Colonic mucosa (tissue), 4 donors: ENCODE measurements around the gene AKT2. TPM values are rescaled to one million over a fixed set of nuclear protein-coding genes. Genes with fewer than 3 reads are reported as not detected.

Experiments used
- DNase-seq: peaks from one replicate; pipeline ENCODE4 v3.0.0-alpha.2; 2020
- H3K27ac ChIP-seq: fragments of 200-600 bp; one replicate; pipeline ENCODE4 v1.8.0; 2021
- H3K27me3 ChIP-seq: fragments of 200-600 bp; one replicate; pipeline ENCODE4 v1.8.0; 2021
- H3K36me3 ChIP-seq: fragments of 200-600 bp; one replicate; pipeline ENCODE4 v1.8.0; 2021
- H3K4me1 ChIP-seq: fragments of 200-600 bp; one replicate; pipeline ENCODE4 v1.8.0; 2021; ENCODE audit warnings: mild to moderate bottlenecking
- H3K4me3 ChIP-seq: fragments of 200-600 bp; one replicate; pipeline ENCODE4 v1.8.0; 2021
- H3K9ac ChIP-seq, 2 donors: one replicate each; pipeline ENCODE4 v1.7.0; 2013; ENCODE audit warnings: control low read depth in 2 of 2, low read depth in 2 of 2, low read length in 2 of 2
- H3K9me3 ChIP-seq: fragments of 200-600 bp; one replicate; pipeline ENCODE4 v1.8.0; 2021
- CTCF ChIP-seq: fragments of 200-600 bp; IDR thresholded peaks from one replicate; pipeline ENCODE4 v1.8.0; 2022; ENCODE audit warnings: antibody characterized with exemption, mild to moderate bottlenecking
- intact Hi-C: fragments of 100-400 bp; cut with DNase I; formaldehyde crosslinking; loops from one replicate; pipeline ENCODE4 v1.14.1; 2022
- total RNA-seq, 2 donors: library from RNA; stranded (reverse); fragmentation: NEBNext Ultra II Directional in 1 of 2; extraction: Animal tissue kit (Norgen Biotek cat#: 25700) in 1 of 2; gene quantifications; one replicate each; pipeline ENCODE4 v1.2.1, GENCODE V29; 2021
- donor health status: healthy.
- donor health status: DM: no; HTN: no; CAD: no.
- donor health status: DM: no; HTN: no; CAD: no.

The AKT2 gene
- total RNA-seq, 2 donors from 2014 or later, result 95.4 to 119 TPM

- no peak for DNase-seq
- intact Hi-C loops, result no loop called here
- H3K27ac ChIP-seq, result no peak within 1 kb of the TSS
- H3K4me1 ChIP-seq, result no peaks in the 10 kb centered on the region
- no peak within 1 kb of the TSS for H3K4me3 ChIP-seq
- H3K36me3 ChIP-seq, result no peaks in the 10 kb centered on the region
- H3K27me3 ChIP-seq, result peaks cover 29% of the 10 kb centered on the region
- peak within 1 kb of the TSS in 1 of 2 donors; percentile 15 for H3K9ac ChIP-seq
- no peak for TF ChIP-seq CTCF
- no peaks in the 10 kb centered on the region for H3K9me3 ChIP-seq
Measured at GRCh38 chr19:40217934-40218890, 66.9 kb downstream of the AKT2 start, which contains the start of gene TTC9B. Gene TTC9B, minus strand, starts transcription at chr19:40218384. Its CDS starts 3 bp downstream, at chr19:40218381.

DNA sequence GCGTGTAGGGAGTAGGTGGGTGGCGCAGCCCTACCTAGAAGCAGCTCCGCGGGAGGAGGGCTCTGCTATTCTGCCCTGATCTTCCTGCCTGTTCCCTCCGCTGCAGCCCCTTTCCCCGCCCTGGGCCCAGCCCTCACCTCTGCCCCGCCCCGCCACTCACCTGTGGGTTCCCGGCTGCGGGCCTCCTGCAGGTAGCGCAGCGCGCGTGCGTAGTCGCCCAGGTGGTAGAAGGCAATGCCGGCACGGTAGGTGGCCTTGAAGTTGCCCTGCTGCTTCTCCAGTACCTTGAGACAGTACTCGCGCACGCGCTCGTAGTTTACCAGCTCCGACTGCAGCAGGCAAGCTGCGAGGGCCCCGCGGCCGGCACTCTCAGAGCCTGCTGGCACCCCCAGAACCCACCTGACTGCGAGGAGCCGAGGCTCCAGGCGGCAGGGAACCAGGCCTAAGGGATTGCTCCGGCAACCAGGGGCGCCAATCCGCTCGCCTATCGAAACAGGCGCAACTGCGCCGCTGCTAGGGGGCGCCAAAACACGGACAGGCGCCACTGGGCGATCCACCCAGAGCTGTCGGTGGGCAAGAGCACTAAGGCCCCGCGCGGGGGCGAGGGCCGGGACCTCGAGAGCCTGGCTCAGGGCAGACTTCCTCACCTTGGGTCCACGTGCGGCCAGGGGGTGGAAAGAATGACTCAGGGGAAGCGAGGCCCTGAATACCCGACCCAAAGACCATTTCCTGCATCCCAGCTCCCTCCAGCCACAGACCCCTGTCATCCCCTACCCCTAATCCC, 67.9 kb downstream of the AKT2 start:
- intact Hi-C loops, result no loop called here
- Histone ChIP-seq H3K27me3 (peaks cover 29% of the 10 kb centered on the region), H3K9me3 (no peaks in the 10 kb centered on the region), H3K4me3 (no peak overlapping the region), H3K27ac (no peak overlapping the region), H3K9ac (peak overlapping the region in 1 of 2 donors; percentile 15), H3K36me3 (no peaks in the 10 kb centered on the region), H3K4me1 (no peaks in the 10 kb centered on the region)
- TF ChIP-seq CTCF, result peak; percentile 35
- peak; percentile 74 for DNase-seq

GRCh38 chr19:40216777-40217026, 68.4 kb downstream of the AKT2 start:
- Histone ChIP-seq H3K4me1 (no peaks in the 10 kb centered on the region), H3K27ac (no peak overlapping the region), H3K36me3 (no peaks in the 10 kb centered on the region), H3K4me3 (no peak overlapping the region), H3K27me3 (peaks cover 29% of the 10 kb centered on the region), H3K9me3 (no peaks in the 10 kb centered on the region), H3K9ac (no peak overlapping the region)
- no peak for TF ChIP-seq CTCF
- intact Hi-C loops, result no loop called here
- no peak for DNase-seq

DNA sequence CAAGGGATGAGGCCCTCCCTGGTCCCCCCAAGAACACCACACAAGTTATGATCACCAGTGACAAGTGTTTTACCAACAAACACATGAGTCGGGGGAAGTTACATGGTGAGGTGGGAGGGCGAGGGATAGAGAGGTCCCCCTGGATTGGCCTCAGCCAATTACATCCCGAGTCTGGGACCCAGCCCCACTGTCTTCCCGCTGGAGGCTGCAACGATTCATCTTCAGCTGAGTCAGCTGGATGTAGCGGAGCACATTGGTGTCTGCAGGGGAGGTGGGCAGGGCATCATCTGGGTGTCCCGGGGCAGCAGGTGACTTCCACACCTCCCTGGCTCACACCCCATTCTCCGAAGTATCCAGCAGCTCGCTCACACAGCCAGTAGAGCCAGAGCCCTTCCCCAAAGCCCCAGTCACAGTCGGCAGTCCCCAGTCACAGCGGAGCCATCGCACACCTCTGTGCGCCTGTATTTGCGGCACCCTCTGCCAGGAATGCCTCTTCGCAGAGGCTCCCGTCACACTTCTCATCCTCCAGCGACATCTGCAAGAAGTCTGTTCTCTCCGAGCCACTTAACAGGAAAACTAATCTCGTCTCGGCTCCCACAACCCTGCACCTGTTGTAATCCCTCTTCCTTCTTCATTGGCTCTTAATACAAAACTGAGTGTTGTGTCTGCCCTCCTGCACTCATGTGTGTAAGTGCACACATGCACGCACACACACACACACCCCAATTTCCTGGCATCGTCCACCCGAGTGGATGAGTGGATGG, 69.0 kb downstream of the AKT2 start:
- no peaks in the 10 kb centered on the region for H3K4me1 ChIP-seq
- intact Hi-C loops, result no loop called here
- H3K9me3 ChIP-seq, result no peaks in the 10 kb centered on the region
- no peak for DNase-seq
- no peak overlapping the region for H3K27ac ChIP-seq
- no peak for TF ChIP-seq CTCF
- no peak overlapping the region for H3K9ac ChIP-seq
- H3K4me3 ChIP-seq, result no peak overlapping the region
- no peaks in the 10 kb centered on the region for H3K36me3 ChIP-seq
- H3K27me3 ChIP-seq, result peaks cover 29% of the 10 kb centered on the region

- H3K27ac ChIP-seq, result no peak overlapping the region
- no peak for TF ChIP-seq CTCF
- H3K4me3 ChIP-seq, result no peak overlapping the region
- intact Hi-C loops, result no loop called here
- no peaks in the 10 kb centered on the region for H3K36me3 ChIP-seq
- DNase-seq, result no peak
- no peaks in the 10 kb centered on the region for H3K9me3 ChIP-seq
- H3K27me3 ChIP-seq, result peaks cover 22% of the 10 kb centered on the region
- H3K9ac ChIP-seq, result no peak overlapping the region
- no peaks in the 10 kb centered on the region for H3K4me1 ChIP-seq
Measured at GRCh38 chr19:40214936-40215335, 70.2 kb downstream of the AKT2 start.
